GM19193 (cell line): ENCODE results near the gene DSG4.

Experiments
- POLR2A ChIP-seq: IDR thresholded peaks from 4 replicates; pipeline ENCODE4 v1.6.1; 2011; ENCODE audit not compliant: insufficient read depth, insufficient read length; ENCODE audit errors: extremely low read depth

The DSG4 gene

DNA sequence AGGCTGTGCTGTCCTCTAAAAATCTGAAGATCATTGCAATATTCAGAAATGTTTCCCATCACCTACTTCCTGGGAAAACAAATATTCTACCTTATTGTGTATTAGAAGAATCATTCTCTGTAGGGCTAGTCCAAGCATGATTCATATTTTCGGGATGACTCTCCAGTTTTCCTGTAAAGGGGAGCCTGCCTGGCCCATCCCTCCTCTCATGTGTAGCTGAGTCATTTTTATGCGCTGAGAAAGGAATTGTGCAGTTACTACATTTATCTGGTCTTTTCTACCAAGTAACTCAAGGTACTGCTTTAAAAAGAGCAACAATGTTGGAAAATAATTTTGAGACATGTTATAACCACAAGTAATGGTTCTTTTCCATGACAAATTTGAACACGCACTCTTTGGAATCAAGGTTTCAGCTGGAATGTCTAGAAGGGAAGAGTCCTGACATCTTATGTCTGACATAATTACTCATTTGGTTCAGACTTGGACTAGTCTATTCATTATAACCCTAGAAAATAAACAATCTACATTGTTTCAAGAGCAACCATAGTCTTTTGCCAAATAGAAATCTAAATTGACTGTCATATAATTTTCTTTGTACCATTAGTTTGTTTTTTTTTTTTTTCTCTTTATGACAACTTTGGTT lies 77.6 kb downstream of the DSG4 start:
- TF ChIP-seq POLR2A, result no peak
